KG1 (cell line): ENCODE results near the gene EEPD1.
"Not testable (repeated sequence)": the region's sequence is repeated elsewhere in the genome, so short reads cannot be mapped to it uniquely, and the experiment has no call there.

Experiments used
- DNase-seq: peaks from one replicate; lab custom pipeline; 2025; lab: John Stamatoyannopoulos, UW

The EEPD1 gene

GRCh38 chr7:36253699-36254098, 100.6 kb downstream of the EEPD1 start:
- DNase-seq, result no peak

GRCh38 chr7:36258510-36259259, 105.6 kb downstream of the EEPD1 start:
- DNase-seq, result not testable (repeated sequence)

GRCh38 chr7:36260481-36260880, 107.4 kb downstream of the EEPD1 start:
- no peak for DNase-seq

DNA sequence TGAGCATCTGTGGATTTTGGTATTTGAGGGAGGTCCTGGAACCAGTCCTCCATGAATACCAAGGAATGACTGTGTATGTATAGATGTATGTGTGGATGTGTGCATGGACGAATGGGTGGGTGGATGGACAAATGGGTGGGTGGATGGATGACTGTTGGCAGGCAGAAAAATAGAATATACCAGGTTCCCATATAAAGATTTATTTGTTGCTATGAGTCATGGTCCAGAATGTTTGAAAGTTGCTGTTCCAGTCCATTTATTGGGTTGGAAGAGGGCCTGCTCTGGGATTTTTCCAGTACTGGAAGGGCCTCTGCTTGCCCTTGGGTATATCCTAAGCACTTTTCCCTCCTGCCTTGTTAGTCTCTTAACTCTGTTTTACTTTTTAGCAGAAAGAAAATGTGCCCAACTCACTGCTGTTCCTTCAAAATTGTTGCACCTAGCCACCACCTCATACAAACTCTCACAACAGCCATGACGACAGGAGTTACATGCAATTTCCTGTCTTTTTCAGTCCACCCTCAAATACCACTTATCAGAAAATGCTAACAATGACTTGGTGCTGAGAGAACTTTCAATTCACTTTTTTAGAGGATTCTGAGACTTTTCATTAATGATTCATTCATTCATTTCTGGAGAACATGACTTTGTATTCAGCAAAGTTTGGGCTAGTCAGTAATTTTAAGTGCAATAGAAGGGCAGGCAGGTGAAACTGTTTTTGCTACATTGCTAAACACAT, 108.1 kb downstream of the EEPD1 start:
- no peak for DNase-seq

DNA sequence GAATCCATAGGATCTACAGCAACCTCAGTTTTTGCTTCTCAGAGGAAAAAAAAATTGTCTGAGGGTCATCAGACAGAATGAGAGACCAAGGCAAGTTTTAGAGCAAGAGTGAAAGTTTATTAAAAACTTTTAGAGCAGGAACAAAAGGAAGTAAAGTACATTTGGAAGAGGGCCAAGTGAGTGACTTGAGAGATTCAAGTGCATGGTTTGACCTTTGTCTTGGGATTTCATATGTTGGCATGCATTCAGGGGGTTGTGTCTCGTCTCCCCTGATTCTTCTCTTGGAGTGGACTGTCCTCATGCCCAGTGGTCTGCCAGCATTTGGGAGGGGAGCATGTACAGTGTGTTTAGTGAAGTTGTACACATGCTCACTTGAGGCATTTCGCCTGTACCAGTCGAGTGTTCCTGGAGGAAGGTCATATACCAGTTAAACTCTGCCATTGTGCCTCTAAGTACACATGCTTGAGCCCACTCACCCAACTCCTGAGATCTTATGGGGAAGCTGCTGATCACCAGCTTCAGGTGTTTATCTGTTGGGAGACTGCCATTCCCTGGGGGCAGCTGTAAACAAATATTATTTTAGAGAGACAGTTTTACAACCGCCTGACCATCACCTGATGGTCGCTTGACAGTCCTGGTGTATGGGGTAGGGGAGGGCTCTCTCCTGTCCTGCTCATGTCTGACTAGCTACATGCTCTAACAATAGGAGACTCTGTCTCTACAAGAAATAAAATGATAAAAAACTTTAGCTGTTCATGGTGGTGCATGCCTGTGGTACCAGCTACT, 109.4 kb downstream of the EEPD1 start:
- no peak for DNase-seq

DNA sequence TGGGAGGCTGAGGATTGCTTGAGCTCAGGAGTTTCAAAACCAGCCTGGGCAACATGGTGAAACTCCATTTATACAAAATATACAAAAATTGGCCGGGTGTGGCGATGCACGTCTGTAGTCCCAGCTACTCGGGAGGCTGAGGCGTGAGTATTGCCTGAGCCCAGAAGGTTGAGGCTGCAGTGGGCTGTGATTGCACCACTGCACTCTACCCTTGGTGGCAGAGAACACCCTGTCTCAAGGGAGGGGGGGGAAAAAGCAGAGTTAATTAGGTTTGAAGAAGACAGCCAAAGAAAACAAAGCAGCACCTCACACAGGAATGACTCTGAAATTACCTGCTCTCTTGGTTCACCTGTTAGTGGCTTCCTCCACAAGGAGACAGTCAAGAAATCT, 110.0 kb downstream of the EEPD1 start:
- no peak for DNase-seq

- DNase-seq, result no peak
Measured at GRCh38 chr7:36264123-36264801, 111.2 kb downstream of the EEPD1 start.

DNA sequence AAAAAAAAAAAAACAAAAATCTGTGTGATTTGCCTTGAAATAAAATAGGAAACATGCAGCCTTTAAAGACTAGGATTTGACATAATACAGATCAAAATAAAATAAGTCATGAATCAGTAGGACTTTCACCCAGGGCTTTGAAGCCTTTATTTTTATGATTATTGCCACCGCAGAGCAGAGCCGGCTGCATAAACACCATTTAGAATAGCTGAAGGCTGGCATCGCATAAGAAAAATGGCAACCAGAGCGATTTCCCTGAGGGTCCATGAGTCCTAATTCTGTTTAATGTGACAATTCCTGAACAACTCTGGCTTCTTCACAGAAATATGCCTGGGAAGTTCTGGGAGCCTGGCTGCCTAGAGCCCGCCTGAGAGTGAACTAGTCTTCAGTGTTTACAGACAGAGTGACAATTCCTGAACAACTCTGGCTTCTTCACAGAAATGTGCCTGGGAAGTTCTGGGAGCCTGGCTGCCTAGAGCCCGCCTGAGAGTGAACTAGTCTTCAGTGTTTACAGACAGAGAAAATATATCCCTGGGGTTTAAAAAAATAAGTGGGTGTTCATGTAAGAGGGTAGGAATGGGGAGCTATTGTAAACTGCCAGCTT, 112.0 kb downstream of the EEPD1 start:
- no peak for DNase-seq

GRCh38 chr7:36265680-36266079, 112.6 kb downstream of the EEPD1 start:
- DNase-seq, result no peak

DNA sequence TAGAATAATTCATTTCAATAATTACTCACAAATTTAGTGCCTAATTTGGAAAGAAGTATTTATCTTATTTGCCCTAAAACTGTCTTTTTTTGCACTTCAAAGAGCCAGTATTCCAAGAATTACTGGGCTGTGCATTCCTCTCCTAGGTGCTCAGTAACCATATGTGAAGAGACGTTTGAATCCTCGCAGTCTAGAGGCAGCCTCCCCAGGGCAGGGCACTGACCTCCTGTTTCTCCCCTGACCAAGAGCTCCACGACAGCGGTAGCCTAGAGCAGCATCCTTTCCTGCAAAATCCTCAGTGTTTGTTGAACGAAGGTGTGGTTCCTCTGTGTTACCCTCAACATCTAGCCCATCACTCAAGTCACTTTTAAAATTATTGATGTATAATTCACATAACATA, 113.1 kb downstream of the EEPD1 start:
- no peak for DNase-seq

DNA sequence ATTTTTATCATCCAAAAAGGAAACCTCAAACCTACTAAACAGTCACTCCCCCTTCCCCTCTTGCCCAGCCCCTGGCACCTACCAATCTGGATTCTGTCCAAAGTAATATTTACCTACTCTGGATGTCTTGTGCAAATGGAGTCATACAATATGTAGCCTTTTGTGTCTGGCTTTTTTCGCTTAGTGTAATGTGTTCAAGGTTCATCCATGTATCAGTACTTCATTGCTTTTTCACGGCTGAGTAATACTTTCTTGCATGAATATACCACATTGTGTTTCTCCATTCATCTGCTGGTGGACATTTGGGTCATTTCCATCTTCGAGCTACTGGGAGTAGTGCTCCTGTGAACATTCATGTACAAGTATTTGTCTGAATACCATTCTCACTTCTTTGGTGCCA, 113.6 kb downstream of the EEPD1 start:
- no peak for DNase-seq

- no peak for DNase-seq
Measured at GRCh38 chr7:36272211-36272566, 119.1 kb downstream of the EEPD1 start.

DNA sequence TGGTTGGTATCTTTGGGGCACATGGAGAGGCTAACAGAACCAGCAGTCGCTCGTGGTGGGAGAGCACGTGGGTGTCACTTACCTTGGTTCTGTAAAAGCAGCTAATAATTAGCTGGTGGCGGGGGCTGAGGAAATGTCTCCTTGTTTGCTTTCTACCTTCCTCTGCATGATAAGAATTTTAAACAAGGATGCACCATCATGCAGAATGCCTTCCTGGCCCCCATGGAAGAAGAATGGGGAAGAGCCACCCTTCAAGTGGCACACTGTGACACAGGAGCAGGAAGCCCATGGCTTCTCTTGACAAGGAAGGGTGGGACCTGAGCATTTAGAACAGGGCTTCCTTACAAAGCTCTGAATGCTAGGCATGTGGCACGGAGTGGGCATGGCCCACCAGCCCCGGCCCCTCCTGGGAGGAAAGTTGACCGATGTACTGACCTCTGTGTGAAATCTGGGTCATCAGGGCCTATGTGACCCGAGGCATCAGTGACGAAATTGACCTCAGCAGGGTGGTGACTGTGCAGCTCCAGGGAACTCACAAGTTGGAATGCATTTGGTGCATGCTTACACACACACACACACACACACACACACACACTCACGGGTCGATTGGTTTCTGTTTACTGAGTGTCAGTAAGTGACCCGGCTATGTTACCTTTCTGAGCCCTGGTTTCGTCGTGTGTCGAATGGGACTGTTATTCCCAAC, 119.7 kb downstream of the EEPD1 start:
- DNase-seq, result no peak

GRCh38 chr7:36273836-36274235, 120.8 kb downstream of the EEPD1 start:
- no peak for DNase-seq

- no peak for DNase-seq
Measured at GRCh38 chr7:36275735-36276284, 122.8 kb downstream of the EEPD1 start.

GRCh38 chr7:36276428-36277248, 123.6 kb downstream of the EEPD1 start:
- no peak for DNase-seq

DNA sequence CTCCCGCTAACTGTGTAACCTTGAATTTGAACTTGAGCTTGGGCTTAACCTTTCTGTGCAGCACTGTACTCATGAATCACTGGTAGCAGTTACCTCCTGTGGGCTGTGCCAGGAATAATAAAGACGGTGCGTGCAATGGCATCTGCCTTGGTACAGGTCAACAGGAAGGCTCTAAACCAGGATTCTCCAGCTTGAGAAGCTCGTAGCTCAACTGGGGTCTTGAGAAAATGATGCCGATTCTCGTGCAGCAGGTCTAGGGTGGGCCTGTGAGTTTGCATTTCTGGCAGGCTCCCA, 124.1 kb downstream of the EEPD1 start:
- DNase-seq, result no peak

- no peak for DNase-seq
Measured at GRCh38 chr7:36278069-36278619, 125.1 kb downstream of the EEPD1 start.

DNA sequence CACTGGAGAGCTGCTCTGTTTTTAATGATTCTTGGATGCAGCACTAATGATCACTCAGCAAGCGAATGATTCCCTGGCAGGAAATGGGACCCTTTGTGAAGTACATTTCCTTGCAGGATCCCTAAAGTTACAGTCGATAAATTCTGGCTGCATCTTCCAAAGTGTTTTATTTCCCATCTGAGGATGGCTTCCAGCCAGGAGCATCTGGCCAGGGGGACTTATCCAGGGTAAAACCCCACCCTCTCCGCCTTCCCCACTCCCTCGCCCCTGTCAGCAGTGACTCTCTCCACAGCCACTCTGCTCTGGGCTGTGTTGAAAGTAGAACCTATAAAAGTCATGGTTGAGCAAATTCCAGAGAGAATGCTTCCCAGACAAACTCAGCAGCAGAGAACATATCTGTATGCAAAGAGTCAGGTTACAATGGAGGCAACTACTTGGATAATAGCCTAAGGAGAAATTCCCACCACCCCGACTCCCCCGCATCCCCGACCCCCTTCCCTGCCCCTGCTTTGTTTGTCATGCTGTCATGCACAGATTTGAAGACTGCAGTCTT, 125.6 kb downstream of the EEPD1 start:
- DNase-seq, result no peak
